ENCODE results near the gene PARP8.
"Not testable (repeated sequence)": the region's sequence is repeated elsewhere in the genome, so short reads cannot be mapped to it uniquely, and the experiment has no call there.

PARP8 gene

DNA sequence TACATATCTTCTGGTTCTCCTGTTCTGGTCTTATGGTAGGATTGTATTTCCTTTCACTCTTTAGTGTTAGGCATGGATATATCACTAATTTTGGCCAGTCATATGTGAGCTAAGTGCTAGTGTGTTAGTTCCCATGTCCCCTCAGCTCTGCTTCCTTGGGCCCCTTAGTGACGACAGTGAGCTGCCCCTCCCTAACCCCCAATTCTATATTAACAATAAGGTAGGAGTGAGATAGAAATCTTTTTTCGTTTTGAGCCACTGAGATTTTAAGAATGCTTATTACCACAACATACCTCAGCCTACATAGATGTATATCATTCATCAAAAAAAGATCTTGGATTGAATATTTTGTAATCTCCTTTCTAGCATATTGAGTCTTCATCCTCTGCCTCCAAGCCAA is 100.5 kb downstream of the PARP8 start:
- in situ Hi-C loops (cut with MboI; ENCODE audit: low sequenced_read_pairs), result no loop called here

DNA sequence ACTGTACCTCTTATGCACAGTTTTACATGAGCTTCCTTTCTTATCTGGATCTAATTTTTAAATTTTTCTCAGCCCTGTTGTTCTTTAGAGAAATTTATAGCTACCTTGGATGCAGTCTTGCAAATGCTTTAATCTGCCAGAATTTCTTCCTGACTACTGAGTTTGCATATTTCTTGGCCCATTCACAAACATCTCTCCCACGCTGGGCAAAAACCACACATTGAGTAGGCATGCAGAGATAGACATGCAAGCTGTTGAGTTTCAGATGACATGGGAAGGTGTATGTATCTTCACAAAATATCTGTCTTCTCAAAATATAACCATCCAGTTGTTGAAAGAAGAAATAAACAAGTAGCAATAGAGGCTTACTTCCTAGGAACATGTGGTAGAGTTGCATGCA is 101.2 kb downstream of the PARP8 start:
- in situ Hi-C loops (cut with MboI; ENCODE audit: low sequenced_read_pairs), result no loop called here

DNA sequence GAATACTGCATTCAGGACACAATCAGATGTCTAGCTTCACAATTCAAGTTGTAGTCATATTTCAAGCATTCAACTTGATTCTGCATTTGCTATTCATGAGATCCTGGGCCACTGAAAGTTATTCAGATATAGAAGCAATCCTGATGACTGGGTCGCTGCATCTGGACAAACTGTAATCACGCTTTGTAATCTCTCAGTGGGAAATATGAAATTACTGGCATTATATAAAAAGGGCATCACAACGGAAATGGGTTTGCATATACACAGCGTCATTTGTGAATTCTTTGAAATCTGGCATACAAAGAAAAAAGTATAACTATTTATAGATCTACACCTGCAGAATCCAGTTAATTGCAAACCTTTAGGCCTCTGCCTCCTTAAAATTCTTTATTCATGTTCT is 102.2 kb downstream of the PARP8 start:
- in situ Hi-C loops (cut with MboI; ENCODE audit: low sequenced_read_pairs), result no loop called here

DNA sequence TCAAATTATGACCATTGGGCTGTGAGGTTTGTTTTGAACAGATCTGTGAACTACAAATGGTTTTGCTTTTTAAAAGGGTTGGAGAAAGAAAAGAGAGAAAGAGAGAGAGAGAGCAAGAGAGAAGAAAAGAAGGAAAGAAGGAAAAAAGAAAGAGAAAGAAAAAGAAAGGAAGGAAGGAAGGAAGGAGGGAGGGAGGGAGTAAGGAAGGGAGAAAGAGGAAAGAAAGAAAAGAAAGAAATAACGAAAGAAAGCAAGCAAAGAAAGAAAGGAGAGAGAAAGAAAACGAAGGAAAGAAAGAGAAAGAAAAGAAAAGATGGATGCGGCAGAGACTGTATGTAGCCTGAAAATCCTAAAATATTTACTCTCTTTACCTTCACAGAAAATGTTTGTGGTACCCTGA is 104.0 kb downstream of the PARP8 start:
- in situ Hi-C loops (cut with MboI; ENCODE audit: low sequenced_read_pairs), result no loop called here

DNA sequence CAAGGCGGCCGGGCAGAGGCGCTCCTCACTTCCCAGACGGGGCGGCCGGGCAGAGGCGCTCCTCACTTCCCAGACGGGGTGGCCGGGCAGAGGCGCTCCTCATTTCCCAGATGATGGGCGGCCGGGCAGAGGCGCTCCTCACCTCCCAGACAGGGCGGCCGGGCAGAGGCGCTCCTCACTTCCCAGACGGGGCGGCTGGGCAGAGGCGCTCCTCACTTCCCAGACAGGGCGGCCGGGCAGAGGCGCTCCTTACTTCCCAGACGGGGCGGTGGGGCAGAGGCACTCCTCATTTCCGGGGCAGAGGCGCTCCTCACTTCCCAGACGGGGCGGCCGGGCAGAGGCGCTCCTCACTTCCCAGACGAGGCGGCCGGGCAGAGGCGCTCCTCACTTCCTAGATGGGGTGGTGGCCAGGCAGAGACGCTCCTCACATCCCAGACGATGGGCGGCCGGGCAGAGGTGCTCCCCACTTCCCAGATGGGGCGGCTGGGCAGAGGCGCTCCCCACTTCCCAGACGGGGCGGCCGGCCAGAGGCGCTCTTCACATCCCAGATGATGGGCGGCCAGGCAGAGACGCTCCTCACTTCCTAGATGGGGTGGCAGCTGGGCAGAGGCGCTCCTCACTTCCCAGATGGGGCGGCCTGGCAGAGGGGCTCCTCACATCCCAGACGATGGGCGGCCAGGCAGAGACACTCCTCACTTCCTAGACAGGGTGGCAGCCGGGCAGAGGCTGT is 108.2 kb downstream of the PARP8 start:
- in situ Hi-C loops (cut with MboI; ENCODE audit: low sequenced_read_pairs), result not testable (repeated sequence)

DNA sequence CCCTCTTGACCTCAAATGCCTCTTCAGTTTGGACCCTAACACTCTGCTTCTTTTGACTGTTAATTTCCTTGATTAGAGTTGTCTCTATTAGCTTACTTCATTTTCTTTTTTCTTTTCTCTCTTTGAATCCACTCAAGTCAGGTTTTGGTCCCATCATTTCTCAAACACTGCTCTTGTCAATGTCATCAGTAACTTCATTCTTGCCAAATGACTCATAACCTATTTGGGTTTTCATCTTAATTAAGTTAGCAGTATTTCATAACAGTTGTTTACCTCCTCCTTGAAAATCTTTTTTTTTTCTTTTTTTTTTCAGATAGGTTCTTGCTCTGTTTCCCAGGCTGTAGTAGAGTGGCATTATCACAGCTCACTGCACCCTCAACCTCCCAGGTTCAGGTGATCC is 119.6 kb downstream of the PARP8 start:
- in situ Hi-C loops (cut with MboI; ENCODE audit: low sequenced_read_pairs), result no loop called here

DNA sequence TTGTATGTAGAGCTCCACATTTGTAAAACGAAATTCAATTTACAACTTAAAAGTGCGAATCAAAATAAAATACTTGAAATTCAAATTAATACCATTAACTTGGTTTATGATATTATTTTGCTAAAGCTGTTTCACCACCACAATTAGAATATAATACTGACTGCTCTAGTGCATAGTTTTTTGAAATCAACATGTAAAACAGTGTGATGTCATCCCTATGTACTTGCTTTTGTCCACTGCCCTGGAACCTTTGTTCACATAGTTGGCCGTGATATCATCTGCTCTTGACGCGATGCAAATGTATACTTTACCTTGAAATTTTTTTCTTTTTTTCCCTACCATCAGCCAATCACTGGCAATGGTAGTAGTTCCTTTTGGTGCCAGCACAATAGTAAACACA is 125.4 kb downstream of the PARP8 start:
- in situ Hi-C loops (cut with MboI; ENCODE audit: low sequenced_read_pairs), result no loop called here

DNA sequence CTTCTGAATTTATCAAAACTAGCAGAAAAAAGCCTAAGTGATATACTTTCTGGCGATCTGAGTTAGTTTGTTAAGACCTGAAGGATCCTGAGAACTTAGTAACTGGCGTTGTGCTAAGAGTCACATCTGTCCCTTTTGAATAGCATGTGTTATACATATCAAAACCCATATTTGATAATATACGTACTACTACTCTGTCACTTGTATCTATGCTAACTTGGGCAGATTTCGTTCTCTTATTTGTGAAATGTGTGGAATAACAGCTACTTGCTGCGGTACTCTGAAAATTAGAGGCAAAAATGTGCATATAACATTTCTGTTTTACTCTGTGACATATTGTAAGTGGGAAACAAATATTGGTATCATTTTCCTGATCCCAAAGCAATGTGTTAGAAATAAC is 126.4 kb downstream of the PARP8 start:
- in situ Hi-C loops (cut with MboI; ENCODE audit: low sequenced_read_pairs), result no loop called here

DNA sequence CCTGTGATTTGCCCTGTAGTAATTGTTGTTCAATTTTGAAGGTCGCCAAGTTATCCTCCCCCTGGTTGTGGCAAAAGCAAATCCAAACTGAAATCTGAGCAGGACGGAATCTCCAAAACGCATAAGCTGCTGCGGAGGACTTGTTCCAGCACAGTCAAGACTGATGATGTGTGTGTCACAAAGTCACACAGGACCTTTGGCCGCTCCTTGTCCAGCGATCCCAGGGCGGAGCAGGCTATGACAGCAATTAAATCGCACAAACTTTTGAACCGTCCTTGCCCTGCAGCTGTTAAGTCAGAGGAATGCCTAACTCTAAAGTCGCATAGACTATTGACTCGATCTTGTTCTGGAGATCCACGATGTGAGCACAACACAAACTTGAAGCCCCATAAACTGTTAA is 128.4 kb downstream of the PARP8 start:
- in situ Hi-C loops (cut with MboI; ENCODE audit: low sequenced_read_pairs), result no loop called here

DNA sequence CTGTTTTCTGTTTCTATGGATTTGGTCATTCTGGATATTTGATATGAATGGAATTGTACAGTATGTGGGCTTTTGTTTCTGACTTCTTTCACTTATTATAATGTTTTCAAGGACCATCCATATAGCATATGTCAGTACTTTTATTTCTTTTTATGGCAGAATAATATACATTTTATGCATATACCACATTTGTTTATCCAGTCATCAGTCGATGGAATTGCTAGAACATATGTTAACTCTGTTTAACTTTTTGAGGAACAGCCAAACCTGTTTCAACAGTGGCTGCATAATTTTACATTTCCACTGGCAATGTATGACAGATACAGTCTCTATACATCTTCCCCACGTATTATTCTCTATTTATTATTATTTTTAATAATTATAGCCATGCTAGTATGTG is 131.6 kb downstream of the PARP8 start:
- in situ Hi-C loops (cut with MboI; ENCODE audit: low sequenced_read_pairs), result no loop called here

DNA sequence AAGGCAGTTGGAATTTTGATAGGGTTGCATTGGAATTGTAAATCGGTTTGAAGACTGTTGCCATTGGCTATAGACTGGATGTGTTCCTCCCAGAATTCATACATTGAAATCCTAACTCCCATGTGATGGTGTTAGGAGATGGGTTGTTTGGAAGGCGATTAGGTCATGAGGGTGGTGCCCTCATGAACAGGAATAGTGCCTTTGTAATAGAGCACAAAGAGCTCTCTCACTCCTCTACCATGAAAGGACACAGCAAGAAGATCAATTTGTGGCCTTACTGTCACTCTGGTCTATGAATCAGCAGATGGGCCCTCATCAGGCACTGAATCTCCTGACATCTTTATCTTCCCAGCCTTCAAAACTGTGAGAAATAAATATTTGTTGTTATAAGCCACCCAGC is 133.2 kb downstream of the PARP8 start:
- in situ Hi-C loops (cut with MboI; ENCODE audit: low sequenced_read_pairs), result no loop called here

DNA sequence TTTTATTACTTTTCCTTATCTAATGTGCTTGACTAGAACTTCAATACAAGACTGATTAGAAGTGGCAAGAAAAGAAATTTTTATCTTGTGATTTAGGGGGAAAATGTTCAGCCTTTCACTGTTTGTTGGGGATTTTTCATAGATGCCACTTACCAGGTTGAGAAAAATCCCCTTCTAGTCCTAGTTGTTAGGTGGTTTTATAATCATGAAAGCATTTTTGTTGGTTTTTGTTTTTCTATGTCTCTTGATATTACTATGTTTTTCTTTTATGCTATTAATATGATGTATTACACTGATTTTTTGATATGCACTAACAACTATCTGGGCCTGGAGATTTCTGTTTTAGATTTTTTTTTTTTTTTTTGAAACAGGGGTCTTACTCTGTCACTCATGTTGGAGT is 134.0 kb downstream of the PARP8 start:
- in situ Hi-C loops (cut with MboI; ENCODE audit: low sequenced_read_pairs), result no loop called here

DNA sequence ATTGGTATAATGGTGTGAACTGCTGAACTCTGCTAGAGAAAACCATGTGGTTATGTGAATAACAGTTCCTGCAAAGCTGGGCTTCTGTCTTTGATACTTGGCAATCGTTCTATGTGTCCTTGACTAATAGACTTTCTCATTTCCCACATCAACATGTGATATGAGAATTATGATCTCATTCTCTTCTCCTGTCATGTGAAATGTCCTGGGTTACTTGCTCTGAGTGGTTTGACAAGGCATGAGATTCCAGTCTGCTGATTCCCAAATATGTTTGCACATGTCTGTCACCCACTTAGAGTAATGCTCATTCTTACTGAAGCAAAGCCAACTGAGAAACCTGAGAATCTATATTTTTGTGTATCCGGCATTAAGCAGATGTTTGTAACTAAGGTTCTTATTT is 141.2 kb downstream of the PARP8 start:
- in situ Hi-C loops (cut with MboI; ENCODE audit: low sequenced_read_pairs), result no loop called here

DNA sequence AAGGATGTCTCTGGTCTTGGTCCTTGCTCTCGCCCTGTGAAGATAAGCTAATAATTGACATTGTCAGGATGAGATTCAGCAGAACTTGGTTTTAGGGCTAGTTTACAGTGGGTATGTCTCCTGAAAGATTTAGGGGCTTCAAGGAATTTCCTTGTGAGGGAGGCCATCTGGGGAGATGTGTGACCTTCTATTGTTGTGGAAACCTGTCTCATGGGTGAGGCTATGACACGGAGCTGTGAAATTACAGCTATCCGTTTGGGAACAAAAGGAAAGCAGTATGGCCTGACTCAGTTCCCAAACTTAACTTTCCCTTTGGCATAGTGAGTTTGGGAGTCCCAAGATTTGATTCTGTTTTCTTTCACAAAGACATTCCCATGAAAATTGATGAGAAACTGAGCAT is 142.0 kb downstream of the PARP8 start:
- in situ Hi-C loops (cut with MboI; ENCODE audit: low sequenced_read_pairs), result no loop called here

DNA sequence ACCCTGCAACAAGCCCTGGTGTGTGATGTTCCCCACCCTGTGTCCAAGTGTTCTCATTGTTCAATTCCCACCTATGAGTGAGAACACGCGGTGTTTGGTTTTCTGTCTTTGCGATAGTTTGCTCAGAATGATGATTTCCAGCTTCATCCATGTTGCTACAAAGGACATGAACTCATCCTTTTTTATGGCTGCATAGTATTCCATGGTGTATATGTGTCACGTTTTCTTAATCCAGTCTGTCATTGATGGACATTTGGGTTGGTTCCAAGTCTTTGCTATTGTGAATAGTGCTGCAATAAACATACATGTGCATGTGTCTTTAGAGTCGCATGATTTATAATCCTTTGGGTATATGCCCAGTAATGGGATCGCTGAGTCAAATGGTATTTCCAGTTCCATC is 145.3 kb downstream of the PARP8 start:
- in situ Hi-C loops (cut with MboI; ENCODE audit: low sequenced_read_pairs), result not testable (repeated sequence)

DNA sequence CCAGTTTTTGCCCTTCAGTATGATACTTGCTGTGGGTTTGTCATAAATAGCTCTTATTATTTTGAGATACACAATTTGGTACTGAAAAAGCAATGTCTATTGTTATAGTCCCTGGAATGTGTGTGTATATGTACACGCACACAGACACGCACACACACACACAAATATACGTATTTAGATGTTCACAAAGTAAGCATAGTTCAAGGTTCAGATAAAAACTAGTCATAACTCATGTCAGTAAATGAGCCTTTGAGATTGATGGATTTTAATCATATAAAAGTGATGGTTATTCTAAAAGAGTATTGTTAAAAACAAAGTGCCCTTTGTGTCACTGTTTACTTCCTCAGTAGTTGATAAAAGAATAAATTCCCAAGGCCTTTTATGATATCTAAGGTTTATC is 147.3 kb downstream of the PARP8 start:
- in situ Hi-C loops (cut with MboI; ENCODE audit: low sequenced_read_pairs), result no loop called here

DNA sequence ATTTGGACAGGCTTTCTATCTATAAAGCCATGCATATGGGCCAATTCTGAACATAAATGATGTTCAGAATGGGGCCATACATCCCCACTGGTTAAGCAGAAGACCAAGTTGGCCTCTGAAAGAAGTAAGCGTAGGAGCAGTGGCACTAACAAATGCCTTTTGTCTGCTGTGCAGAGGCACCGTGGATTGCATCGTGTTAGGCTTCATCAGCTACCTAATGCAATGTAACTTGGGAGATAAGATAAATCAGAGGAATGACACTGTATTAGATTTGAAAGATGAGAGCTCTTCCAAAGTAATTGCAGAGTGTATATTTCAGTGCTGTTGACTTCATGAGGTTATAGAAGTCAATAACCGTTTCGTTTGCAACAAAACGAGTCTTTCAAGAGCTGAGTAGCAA is 148.1 kb downstream of the PARP8 start:
- in situ Hi-C loops (cut with MboI; ENCODE audit: low sequenced_read_pairs), result no loop called here

DNA sequence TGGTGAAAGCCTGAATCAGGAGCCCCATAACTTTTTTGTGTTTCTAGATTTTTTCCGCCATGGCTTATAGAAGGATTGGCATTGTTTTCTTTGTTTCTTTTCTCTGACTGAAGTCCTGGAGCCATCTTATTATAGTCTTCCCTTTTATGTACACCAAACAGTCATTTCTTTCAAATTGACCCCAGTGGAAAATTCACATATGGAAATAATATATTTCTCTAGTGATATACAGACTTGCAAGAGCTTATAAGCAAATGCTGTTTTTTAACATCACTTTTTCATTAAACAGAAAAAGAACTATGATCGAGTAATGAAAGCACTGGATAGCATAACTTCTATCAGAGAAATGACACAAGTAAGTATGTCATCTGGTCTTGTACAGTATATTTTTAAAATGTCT is 155.6 kb downstream of the PARP8 start:
- in situ Hi-C loops (cut with MboI; ENCODE audit: low sequenced_read_pairs), result no loop called here

DNA sequence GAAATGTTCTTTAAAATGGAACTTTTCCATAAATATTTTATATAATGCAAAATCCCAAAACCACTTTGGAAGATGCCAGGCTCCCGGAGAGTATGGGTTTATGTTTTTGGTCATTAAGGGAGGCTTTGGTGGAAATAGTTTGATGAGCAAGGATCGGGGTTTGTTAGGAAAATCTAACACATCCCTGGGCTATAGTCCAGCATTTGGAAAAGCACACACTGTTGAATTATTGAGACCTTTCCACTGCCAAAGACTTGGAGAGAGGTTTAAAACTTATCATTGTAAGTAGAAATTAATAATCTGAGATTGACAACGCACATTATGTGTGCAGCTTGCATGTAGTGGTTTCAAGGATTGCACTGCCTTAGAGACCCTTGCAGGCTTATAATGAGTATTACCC is 156.3 kb downstream of the PARP8 start:
- in situ Hi-C loops (cut with MboI; ENCODE audit: low sequenced_read_pairs), result no loop called here

DNA sequence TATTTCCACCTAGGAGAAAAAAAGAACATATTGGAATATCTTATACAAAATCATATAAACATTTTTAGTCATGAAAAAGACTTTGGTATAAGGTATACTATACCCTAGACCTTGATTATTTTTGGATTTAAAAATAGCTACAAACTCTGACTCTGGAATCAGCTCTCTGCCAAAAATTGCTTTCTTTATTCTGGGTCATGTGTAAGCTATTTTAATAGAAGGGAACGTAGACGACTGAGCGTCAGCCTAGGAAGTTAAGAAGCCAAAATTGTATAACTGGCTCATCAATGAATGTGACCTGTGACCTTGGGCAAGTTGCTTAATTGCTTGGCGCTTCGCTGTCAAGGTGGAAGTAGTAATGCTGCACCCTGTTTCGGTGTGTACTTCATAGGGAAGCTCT is 157.1 kb downstream of the PARP8 start:
- in situ Hi-C loops (cut with MboI; ENCODE audit: low sequenced_read_pairs), result no loop called here

DNA sequence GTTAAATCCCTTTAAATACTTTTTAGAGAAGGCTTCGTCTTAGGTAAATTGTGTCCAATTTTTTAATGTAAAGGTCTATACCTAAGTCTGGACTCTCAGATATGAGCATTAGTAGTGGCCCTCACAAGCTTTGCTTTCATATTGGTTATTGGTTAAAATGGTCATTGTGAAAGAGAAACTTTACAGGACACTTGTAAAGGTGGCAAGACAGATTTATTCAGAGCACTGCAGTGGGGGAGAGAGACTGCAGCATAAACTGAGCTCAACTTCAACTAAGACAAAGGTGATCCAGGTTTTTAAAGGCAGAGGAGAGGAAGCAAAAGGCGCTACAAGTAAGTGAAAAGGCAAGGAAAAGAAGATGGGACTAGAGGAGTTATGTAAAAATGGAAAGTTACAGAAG is 157.7 kb downstream of the PARP8 start:
- in situ Hi-C loops (cut with MboI; ENCODE audit: low sequenced_read_pairs), result no loop called here

DNA sequence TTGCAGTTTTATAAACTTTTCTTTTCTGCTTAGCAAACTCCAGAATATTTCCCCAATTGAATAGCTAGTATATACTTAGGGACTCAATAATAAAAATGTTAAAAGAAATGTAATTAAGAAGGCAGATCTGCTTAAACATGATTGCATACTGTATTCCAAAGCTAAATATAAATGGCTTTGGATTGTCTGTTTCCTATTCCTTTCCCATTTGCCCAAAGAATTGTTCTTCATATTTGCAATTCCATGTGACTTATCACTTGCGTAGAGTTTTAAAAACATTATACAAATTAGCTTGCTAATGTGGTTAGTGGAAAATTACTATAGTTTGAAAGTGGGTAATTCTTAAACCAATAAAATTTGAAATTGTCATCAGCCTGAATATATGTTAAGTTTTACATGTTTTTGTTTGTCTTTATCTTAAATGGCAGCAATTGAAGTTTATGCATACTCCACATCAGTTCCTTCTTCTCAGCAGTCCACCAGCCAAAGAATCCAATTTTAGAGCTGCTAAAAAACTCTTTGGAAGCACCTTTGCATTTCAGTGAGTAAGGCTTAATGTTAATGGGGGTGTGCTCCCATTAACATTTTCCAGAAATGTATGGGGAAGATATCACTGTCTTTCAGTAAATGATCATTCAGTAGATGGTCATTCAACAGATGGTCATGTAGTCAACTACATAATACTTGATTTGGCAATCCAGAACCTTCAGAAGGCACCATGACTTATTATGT is 161.2 kb downstream of the PARP8 start:
- in situ Hi-C loops (cut with MboI; ENCODE audit: low sequenced_read_pairs), result no loop called here

DNA sequence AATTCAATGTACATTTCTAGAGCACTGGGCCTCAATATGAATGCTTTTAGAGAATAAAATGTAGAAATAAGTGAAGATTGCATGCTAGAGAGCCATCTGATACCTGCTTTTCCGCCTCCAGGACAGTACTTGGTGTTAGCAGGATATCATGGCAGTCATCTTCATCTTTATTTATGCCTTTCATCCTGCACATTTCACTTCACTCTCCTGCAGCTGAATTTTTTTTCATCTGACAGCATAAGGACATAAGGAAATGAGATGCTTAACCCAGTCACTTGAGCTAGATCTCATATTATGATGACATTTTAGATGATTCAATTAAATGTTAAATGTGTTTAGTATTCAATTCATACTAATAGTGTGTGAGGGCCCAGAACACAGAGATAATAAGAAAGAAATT is 162.6 kb downstream of the PARP8 start:
- in situ Hi-C loops (cut with MboI; ENCODE audit: low sequenced_read_pairs), result no loop called here
